Measurements from ENCODE around the gene CPVL.

Gene CPVL

DNA sequence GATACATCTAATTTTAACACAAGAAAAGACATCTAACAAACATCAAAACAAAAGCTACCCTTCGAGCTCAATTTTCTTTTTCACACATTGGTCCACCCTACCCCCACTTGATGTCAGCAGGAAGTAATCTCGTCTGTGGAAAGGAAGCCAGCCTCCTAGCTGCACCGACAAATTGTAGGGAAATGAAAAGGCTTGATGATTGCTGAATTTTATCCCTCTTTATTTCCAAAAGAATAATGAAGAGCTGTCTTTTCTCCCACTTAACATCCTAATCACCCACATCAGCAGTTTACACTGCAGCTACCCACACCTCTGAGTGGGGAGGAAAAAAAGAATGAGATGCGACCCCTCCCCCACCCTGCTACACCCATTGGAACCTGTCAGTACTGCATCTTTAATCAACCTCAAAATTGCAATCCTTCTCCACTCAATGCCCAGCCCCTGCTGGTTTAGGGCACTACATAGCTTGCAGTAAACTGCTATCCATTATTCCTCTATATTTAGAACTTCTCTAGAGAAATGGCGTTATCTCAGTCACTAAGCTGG, 10.6 kb upstream of the CPVL start:
- DNase-seq (ENCODE audit: low read depth in 1 of 2, low spot score in 1 of 2) = no peak

DNA sequence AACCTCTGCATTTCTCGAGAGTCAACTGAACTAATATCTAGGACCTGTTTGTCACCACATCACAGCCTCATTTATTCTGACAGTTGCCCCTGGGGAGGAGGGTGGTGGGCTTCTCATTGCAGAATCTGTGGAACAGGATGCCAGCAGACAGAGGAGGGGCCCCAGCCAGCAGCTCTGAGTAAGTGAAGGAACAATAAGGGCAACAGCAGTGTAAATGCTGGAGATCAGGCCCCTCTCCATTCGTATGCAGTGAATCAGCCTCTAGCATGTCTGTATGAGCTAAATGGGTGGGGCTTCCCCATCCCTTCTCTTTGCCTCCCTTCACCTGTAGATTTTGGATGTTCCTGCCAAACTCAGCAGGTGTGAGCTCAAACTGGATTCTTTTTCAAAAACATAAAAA, 7.7 kb upstream of the CPVL start:
- DNase-seq (ENCODE audit: low read depth in 1 of 2, low spot score in 1 of 2) = no peak

DNA sequence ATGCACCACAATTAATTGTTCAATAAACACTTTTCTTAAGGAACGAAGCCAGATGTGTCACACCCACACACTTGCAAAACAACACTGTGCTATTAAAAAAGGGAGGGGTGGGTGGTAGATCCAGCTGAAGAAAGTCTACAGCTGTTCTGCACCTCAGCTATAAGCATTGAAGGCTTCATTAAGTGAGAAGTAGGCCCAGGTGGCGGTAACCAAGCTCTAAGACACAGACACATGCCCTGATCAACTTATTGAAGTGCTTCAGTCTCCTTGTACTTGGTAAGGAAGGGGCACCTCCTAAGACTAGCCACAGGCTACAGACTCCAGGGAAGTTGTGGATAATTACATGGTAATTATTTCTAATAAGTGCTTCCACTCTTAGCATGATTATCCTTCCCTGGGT, 4.5 kb upstream of the CPVL start:
- DNase-seq (ENCODE audit: low read depth in 1 of 2, low spot score in 1 of 2) = no peak

DNA sequence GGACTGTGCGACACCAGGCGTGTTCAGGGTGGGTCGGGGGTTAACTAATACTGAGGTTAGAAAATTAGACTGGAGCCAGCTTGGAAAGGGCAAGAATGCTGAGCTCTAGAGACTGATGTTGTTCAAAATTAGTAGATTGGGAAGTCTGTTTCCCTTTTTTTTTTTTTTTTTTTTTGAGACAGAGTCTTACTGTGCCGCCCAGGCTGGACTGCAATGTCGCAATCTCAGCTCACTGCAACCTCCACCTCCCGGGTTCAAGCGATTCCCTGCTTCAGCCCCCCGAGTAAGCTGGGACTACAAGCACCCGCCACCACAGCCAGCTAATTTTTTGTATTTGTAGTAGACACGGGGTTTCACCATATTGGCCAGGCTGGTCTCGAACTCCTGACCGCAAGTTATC, 2.7 kb upstream of the CPVL start:
- no peak for DNase-seq (ENCODE audit: low read depth in 1 of 2, low spot score in 1 of 2)

DNA sequence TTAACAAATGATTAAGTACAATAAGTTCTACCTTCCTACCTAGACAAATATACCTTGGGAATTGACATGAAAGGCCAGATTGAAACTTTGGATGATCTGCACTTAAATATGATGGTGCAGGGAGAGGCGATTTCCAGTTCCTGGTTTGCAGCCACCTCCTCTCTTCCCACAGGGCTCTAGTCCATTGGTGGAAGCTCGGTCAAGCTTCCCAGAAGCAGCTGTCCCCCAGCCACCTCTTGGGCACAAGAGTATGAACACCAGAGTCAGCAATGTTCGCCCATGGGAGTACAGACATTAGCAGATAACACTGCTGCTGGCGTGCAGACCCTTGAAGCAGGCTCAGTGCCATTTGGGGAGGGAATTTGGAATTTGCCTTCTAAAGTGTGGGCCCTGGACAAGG, 1.5 kb upstream of the CPVL start:
- DNase-seq (ENCODE audit: low read depth in 1 of 2, low spot score in 1 of 2) = no peak

DNA sequence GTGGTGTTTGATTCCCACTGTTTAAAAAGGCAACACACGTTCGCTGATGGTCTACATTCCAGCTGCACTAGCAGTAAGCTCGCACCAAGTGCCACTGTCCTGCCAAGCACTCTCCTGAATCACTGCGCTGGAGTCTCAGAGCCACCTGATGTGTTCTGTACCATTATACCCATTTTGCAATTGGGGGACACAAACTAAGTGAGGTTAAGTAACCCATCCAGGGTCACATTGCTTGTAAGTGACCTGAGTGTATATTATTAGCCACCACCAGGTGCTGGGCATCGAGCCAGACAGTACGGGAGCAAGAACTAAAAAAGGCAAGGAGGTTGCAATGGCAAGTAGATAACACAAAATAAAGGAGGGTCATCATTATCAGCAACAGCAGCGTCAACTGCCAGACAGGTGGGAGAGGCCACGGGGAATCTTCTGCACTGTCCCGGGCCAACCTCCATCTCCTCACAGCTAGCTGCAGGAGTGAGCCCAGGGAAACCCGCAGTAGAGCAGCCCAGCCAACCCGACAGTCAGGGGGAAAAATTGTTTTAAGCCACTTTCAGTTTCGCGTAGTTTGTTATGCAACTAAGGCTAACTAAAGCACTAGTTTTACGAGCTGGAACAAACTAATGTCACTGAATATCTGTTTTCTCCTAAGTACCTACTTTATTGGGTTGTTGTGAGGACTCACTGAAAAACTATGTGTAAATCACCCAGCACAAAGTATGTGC, 712 bp upstream of the CPVL start:
- DNase-seq (ENCODE audit: low read depth in 1 of 2, low spot score in 1 of 2) = no peak

DNA sequence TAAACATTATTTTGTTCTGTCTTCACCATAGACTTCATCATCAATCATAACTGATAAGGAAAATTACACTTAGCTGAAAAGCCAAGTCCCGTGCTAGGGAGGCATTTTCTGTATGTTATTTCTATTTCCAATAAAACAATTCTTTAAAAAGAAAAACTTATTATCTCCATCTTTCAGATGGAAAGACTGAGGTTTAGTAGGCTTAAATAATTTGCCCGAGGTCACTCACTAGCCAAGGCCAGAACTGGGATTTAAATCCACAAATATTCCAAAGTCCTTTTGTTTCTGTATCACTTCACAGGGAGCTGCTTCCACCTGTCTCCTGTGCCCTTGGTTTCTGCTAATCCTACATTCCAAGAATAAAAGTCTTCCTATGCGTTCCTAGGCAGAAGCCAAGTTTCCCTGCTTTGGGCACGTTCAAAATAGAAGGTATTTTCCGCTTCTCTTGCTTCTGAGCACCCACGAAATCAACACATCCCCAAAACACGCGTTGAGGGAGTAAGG, 732 bp downstream of the CPVL start:
- no peak for DNase-seq (ENCODE audit: low read depth in 1 of 2, low spot score in 1 of 2)

DNA sequence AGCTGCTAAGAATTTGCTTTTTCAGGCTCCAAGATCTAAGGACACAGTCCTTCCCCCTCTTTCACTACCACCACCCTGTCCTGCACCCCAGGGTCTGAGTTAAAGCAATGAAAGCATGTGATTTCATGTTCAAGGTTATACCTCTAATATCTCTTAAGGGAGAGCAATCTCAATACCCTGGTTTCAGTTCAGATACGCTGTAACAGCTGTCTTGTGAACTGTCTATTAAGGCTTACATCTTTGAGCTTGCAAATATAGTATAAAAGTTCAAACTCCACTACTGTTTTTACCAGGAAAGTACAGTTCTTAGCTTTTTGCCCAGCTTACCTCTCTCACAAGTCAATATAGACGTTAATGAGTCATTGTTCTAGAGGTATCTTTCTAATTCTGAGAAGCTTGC, 2.6 kb downstream of the CPVL start:
- no peak for DNase-seq (ENCODE audit: low read depth in 1 of 2, low spot score in 1 of 2)

DNA sequence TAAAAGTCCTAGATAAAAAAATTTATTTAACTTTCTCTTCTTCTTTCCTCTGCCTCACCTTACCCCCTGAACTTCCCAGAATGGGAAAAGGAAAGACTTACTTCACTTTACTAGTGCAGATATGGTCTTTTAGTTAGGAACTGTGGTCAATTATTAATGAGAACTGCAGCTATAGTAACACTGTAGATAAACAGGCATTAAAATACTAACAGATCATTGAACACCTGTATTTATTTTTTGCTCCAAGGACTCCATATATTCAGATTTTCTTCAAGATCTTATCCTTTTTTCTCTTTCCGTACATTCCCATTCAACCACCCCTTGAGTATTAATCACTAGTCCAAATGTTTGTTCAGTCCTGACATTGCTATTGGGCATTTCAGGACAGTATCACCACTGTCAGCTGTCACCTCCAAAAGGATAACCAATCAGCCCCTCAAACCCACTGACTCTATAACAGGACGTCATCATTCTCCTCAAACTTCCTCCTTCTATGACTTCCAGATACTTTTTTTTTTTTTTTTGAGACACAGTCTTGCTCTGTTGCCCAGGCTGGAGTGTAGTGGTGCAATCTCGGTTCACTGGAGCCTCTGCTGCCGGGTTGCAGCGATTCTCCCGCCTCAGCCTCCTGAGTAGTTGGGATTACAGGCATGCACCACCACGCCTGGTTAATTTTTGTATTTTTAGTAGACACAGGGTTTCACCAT, 4.2 kb downstream of the CPVL start:
- DNase-seq (ENCODE audit: low read depth in 1 of 2, low spot score in 1 of 2) = no peak

DNA sequence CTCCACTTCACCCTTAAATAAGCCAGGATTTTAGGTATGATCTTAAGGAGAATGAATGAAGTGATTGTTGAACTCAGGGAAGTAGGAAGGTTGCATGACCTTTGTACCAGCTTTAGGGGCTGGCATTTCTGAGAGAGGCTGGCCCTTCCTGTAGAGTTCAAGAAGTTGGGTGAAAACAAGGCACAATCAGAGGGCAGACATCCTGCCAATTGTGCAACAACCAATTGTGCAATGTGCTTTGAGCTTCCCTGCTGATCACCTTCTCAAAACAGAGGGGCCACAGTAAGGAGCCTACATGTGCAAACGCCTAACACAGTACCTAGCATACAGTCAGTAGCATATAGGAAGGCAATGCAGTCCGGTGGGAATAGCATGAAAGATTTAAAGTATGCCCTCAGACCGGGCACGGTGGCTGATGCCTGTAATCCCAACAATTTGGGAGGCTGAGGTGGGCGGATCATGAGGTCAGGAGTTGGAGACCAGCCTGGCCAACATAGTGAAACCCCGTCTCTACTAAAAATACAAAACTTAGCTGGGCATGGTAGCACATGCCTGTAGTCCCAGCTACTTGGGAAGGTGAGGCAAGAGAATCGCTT, 5.4 kb downstream of the CPVL start:
- DNase-seq (ENCODE audit: low read depth in 1 of 2, low spot score in 1 of 2) = no peak

DNA sequence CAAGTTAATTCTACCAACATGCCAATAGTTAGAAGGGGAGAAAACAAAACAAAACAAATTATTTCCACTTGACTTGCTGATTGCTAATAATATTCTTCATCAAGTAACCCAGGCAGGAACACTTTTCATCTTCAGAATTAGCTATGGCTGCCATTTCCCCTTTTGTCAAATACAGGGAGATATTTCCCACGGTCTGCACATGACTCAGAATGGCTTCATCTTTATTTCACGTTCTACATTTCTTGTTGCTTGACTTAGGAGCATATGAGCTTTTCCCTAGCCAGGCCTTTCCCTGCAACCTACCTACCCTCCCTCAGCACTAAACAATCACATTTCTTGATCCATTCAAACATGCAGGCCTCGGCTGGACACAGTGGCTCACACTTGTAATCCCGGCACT, 6.5 kb downstream of the CPVL start:
- DNase-seq (ENCODE audit: low read depth in 1 of 2, low spot score in 1 of 2) = no peak

DNA sequence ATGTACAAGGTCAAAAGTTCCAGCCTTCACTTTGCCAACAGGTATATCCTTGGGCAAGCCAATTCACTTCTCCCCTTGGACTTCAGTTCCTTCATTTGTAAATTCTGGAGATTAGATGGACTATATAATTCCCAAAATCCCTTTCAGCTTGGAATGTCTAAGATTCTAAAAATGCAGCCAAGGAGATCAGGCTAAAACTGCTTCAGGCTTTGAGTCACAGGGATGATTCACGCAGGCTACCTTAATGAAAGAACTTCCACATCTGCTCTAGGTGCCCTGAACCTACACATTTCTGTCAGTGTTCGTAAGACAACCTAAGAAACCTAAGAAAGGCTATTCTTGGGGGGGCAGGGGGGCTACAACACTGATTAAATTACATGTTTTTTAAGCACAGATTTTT, 7.1 kb downstream of the CPVL start:
- DNase-seq (ENCODE audit: low read depth in 1 of 2, low spot score in 1 of 2) = no peak

DNA sequence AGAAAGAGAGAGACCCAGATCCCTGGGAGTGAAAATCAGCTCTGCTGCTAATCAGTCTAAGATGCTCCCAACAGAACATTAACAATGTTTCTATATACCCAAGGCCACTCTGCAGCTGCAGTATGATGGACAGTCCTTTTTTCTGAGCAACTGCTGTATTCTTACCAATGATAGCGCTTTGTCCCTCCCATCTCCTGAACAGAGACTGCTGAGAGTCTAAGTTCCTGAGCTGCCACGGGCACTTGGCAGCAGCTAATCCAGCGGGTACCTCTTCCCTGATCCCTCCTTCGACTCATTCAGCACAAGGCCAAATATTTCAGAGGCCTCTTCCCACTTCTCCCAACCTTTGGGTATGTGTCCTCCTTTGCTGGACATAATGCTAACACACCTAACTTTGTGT, 7.7 kb downstream of the CPVL start:
- DNase-seq (ENCODE audit: low read depth in 1 of 2, low spot score in 1 of 2) = no peak

DNA sequence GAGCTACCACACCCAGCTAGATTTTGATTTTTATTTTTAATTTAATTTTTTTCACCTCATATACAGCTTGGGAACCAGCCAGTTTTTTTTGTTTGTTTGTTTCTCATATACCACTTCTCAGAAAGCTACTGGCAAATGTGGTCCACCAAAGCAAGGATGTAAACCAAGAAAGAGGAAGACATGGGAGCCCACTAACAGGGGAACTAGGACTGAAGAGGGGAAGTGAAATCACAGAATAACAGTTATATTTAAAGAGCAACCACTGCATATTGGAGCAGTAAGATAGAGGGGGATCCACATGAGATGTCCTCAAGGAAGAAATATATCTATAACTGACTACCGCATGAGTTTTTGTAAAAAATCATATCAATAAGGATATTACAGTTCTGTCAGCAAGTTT, 10.5 kb downstream of the CPVL start:
- DNase-seq (ENCODE audit: low read depth in 1 of 2, low spot score in 1 of 2) = no peak

DNA sequence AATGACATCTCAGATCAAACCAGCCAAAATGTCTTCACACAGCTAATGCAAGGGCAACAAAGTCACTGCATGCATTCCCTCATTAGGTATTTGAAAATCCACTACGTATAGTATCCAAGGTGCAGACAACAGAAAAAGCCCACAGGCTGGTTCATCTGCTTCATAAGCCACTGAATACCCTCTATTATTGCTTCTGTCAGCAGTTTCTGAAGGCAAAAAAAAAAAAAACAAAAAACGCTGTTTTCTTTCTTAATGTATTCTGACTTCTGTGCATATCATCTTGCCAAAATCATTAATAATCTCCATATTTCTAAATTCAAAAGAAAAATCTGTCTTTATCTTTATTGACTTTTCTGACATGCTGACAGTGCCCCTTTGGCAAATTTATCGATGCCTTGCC, 13.4 kb downstream of the CPVL start:
- DNase-seq (ENCODE audit: low read depth in 1 of 2, low spot score in 1 of 2) = no peak

DNA sequence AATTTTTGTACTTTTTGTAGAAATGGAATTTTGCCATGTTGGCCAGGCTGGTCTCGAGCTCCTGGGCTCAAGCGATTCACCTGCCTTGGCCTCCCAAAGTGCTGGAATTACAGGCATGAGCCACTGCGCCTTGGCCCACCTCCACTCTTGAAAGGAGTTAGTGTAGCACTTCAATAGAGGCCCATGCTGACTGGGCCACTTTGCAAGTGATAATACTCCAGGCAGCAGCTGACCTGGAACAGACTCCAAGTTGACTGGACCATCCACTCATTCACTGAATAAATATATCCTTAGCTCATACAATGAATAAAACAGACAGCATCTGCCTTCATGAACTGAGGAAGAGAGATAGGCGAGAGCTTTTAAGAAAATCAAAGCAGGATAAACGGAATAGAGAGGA, 14.7 kb downstream of the CPVL start:
- DNase-seq (ENCODE audit: low read depth in 1 of 2, low spot score in 1 of 2) = no peak

DNA sequence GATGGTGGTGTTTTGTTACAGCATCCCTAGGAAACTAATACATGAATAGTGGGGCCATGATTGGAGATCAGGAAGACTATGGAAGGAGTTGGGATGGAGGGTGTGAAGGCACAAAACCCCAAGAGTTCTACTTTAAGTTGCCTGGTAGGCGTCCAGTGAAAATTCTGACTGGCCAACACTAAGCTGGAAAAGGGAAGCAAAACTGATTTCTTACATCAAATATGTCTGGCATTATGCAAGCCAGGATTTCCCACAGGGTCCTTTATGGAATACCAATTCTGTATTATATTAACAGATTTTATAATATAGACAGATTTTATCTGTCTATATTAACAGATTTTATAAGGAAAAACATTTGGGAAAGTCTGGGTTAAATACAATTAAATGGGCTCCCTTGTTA, 16.2 kb downstream of the CPVL start:
- no peak for DNase-seq (ENCODE audit: low read depth in 1 of 2, low spot score in 1 of 2)

DNA sequence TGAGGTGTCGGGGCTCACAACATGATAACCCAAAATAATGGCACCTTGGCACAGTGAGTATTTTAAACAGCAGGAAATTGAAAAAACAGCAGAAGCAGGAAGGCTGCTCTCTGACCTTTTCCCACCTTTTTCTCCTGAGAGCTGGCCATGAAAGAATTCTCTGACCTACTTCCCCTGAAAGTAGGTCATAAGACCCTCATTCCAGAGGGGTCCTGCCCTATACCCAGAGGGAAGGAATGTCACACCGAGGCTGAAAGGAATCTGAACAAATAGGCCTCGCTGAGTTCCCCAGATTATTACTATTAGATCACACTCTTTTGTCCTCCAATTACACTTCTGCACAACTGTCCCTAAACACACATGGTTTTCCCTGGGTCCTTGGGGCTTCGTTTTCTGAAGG, 18.8 kb downstream of the CPVL start:
- no peak for DNase-seq (ENCODE audit: low read depth in 1 of 2, low spot score in 1 of 2)

DNA sequence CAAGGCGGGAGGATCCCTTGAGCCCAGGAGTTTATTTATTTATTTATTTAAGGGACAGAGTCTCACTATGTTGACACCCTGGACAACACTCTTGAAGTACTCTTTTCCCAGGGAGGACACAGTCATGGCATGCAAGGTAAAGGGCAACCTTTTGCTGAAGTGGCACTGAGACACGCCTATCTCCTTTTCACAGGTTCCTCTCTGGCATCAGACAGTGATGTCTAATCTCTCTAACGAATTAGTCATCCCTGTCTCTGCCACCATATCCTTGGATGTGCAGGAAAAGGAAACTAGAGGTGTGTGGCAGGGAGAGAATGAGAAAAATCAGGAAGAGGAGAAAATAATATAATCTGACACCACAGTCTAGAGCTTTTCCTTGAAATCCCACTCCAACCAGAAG, 19.5 kb downstream of the CPVL start:
- no peak for DNase-seq (ENCODE audit: low read depth in 1 of 2, low spot score in 1 of 2)

DNA sequence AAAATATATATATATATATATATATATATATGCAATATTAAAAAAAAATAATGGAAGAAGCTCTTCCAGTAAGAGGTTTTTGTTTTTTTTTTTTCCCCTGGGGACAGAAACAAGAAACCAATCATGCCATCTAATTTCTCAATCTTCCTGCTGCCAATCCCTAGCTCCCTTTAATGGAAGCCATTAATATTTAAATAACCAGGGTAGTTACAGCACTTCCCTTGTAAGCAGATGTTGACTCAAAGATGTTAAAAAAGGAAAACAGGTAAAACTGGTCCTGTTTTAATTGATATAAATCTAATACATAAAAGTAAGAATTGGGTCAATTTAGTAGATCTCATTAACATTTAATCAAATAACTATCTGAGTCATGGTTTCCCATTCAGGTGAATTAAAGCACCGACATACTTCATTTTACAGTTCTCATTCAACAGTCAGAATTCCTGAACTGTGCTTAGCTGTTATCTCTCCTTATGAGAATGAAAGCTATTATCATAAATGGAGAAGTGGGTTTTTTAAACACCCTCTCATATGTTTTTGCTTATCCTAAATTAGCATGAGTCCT, 22.6 kb downstream of the CPVL start:
- DNase-seq (ENCODE audit: low read depth in 1 of 2, low spot score in 1 of 2) = no peak

DNA sequence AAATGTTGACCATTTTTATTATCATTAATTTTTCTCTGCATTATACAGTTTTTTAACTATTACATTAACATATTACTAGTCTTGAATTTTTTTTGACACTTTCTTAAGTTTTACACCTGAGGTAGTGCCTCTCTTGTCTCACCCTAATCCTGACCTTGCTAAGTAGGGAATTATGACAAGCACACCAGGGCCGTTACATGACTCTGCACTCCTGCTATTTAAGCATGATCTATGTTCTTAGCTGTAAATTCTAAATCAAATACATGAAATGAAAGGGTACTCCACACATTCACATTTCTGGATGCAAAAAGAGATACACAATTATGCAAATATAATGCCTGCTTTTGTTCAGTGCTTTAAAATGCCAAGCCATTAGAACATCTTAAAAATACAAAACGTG, 23.6 kb downstream of the CPVL start:
- no peak for DNase-seq (ENCODE audit: low read depth in 1 of 2, low spot score in 1 of 2)

DNA sequence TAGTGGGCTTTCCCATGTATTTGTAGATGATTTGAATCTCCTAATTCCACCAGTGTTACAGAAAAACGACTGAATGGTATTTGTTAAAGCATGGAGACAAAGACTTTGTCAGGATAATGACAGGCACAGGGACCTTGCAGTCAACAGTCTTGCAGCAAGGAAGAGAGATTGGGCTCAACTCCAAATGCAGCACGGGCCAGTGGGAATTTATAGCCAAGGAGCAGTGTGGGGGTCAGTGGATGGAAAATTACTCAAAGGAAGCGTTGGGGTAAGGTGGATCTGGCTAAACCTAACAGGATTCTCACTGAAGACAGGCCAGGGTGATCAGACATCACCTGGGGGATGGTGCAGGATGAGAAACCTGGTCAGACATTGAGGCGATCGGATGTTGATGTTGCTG, 24.3 kb downstream of the CPVL start:
- DNase-seq (ENCODE audit: low read depth in 1 of 2, low spot score in 1 of 2) = no peak

Data from activated T-helper 1 cell treated with anti-CD3 and anti-CD28 coated beads, Interleukin-2, amount 50 U/mL, for 16 hours (primary cell).